Mesenchymal stem cell (in vitro differentiated cells and primary cell): ENCODE data around the gene MYO1D.

Experiments
- DNase-seq: peaks from one replicate; pipeline ENCODE4 v3.0.0-alpha.2; 2013
- H2AFZ ChIP-seq: one replicate; pipeline ENCODE4 v1.6.1; 2013; ENCODE audit warnings: low read depth, mild to moderate bottlenecking, control low read depth, inconsistent platforms, low read length, moderate library complexity
- H2AK5ac ChIP-seq: 2 replicates; pipeline ENCODE4 v1.6.1; 2013; ENCODE audit warnings: low read length, moderate library complexity, mild to moderate bottlenecking, inconsistent platforms; ENCODE audit not compliant: severe bottlenecking
- H2BK120ac ChIP-seq: one replicate; pipeline ENCODE4 v1.6.1; 2013; ENCODE audit warnings: low read depth, mild to moderate bottlenecking, inconsistent platforms, low read length, moderate library complexity
- H2BK12ac ChIP-seq, 2 experiments: one replicate each; pipeline ENCODE4 v1.6.1; 2013; ENCODE audit warnings: inconsistent platforms in 2 of 2, low read length in 2 of 2, mild to moderate bottlenecking in 2 of 2, moderate library complexity in 2 of 2, control low read depth in 1 of 2
- H2BK15ac ChIP-seq: one replicate; pipeline ENCODE4 v1.6.1; 2013; ENCODE audit warnings: mild to moderate bottlenecking, low read depth, inconsistent platforms; ENCODE audit not compliant: poor library complexity, severe bottlenecking
- H2BK5ac ChIP-seq: 2 replicates; pipeline ENCODE4 v1.6.1; 2013; ENCODE audit warnings: low read depth, mild to moderate bottlenecking, low read length, control low read depth, inconsistent platforms; ENCODE audit not compliant: poor library complexity, severe bottlenecking
- H3K14ac ChIP-seq, 2 experiments: one replicate each; pipeline ENCODE4 v1.6.1; 2013; ENCODE audit warnings: inconsistent platforms in 2 of 2, low read length in 2 of 2, control low read depth in 1 of 2, mild to moderate bottlenecking in 1 of 2, moderate library complexity in 1 of 2
- H3K18ac ChIP-seq, 2 experiments: one replicate each; pipeline ENCODE4 v1.6.1; 2013; ENCODE audit warnings: inconsistent platforms in 2 of 2, low read length in 2 of 2, control low read depth in 1 of 2, low read depth in 1 of 2, mild to moderate bottlenecking in 1 of 2
- H3K23ac ChIP-seq, 2 experiments: one replicate each; pipeline ENCODE4 v1.6.1; 2013; ENCODE audit warnings: inconsistent platforms in 2 of 2, low read length in 2 of 2, mild to moderate bottlenecking in 2 of 2, moderate library complexity in 2 of 2, control low read depth in 1 of 2
- H3K27ac ChIP-seq: 2 replicates; pipeline ENCODE4 v1.5.1; 2013; ENCODE audit warnings: mild to moderate bottlenecking, moderate library complexity, low read length, control low read depth, inconsistent platforms; ENCODE audit not compliant: poor library complexity, severe bottlenecking
- H3K27me3 ChIP-seq, 2 experiments: 2 replicates each; pipeline versions ENCODE4 v1.6.1 to v1.7.0; 2013; ENCODE audit warnings: low read length in 2 of 2, mild to moderate bottlenecking in 2 of 2, moderate library complexity in 2 of 2, control low read depth in 1 of 2, inconsistent platforms in 1 of 2; ENCODE audit not compliant: control insufficient read depth in 1 of 2, insufficient read depth in 1 of 2
- H3K36me3 ChIP-seq, 2 experiments: 2 replicates each; pipeline versions ENCODE4 v1.6.1 to v1.7.0; 2013; ENCODE audit warnings: low read length in 2 of 2, control low read depth in 1 of 2, inconsistent platforms in 1 of 2, low read depth in 1 of 2, mild to moderate bottlenecking in 1 of 2; ENCODE audit not compliant: insufficient read depth in 2 of 2, control insufficient read depth in 1 of 2
- H3K4ac ChIP-seq, 2 experiments: one replicate each; pipeline ENCODE4 v1.6.1; 2013; ENCODE audit warnings: inconsistent platforms in 2 of 2, low read length in 2 of 2, mild to moderate bottlenecking in 2 of 2, moderate library complexity in 2 of 2, control low read depth in 1 of 2, low read depth in 1 of 2
- H3K4me1 ChIP-seq: 2 replicates; pipeline ENCODE4 v1.6.1; 2013; ENCODE audit warnings: low read depth, low read length, control low read depth; ENCODE audit not compliant: control insufficient read depth, insufficient read depth
- H3K4me2 ChIP-seq: 2 replicates; pipeline ENCODE4 v1.6.1; 2013; ENCODE audit warnings: low read length, mild to moderate bottlenecking, inconsistent platforms; ENCODE audit not compliant: poor library complexity, severe bottlenecking
- H3K4me3 ChIP-seq, 2 experiments: 2 replicates each; pipeline versions ENCODE4 v1.5.1 to v1.7.0; 2013; ENCODE audit warnings: low read length in 2 of 2, mild to moderate bottlenecking in 2 of 2, control low read depth in 1 of 2, low read depth in 1 of 2; ENCODE audit not compliant: insufficient read depth in 1 of 2
- H3K79me1 ChIP-seq: replicated peaks from 2 replicates; pipeline ENCODE4 v1.6.1; 2013; ENCODE audit warnings: mild to moderate bottlenecking, control low read depth, low read length, inconsistent platforms; ENCODE audit not compliant: poor library complexity, severe bottlenecking
- H3K9ac ChIP-seq: 2 replicates; pipeline ENCODE4 v1.7.0; 2013; ENCODE audit warnings: mild to moderate bottlenecking, low read length, moderate library complexity
- H3K9me3 ChIP-seq: 2 replicates; pipeline ENCODE4 v1.7.0; 2013; ENCODE audit warnings: mild to moderate bottlenecking, low read length; ENCODE audit not compliant: control insufficient read depth
- H4K8ac ChIP-seq: one replicate; pipeline ENCODE4 v1.6.1; 2013; ENCODE audit warnings: inconsistent platforms, mild to moderate bottlenecking, low read length, moderate library complexity
- H4K91ac ChIP-seq: one replicate; pipeline ENCODE4 v1.6.1; 2013; ENCODE audit warnings: mild to moderate bottlenecking, low read length, inconsistent platforms
- WGBS: methylation state at CpG from one replicate; pipeline ENCODE4 v1.1.7; 2013; ENCODE audit warnings: mixed read lengths; 5-methylcytosine and 5-hydroxymethylcytosine counted together

The MYO1D gene

DNA sequence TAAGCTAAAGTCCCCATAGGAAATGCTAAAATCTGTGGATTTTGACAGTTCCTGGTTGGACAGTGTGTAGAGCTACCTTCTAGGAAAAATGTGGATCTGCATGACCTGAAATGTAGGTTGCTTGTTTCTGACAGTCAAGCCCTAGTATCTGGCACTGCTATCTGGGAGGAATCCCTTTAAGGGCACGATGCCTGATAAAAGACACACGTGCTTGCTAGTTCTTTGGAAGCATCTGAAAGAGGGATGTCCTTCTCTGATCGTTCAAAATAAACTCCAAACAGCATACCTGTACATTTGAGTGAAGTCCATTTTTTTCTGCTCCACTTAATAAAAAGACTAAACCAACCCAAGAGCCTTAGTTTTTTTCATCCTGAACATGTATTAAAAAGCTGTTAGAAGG, 288.8 kb downstream of the MYO1D start:
- Histone ChIP-seq H3K23ac (no peak overlapping the region), H4K8ac (no peak overlapping the region), H2BK120ac (no peak overlapping the region), H3K4ac (no peak overlapping the region), H3K36me3 (peaks cover 0 to 13% of the 10 kb centered on the region in 2 experiments), H2AK5ac (no peak overlapping the region), H3K9ac (no peak overlapping the region), H3K14ac (no peak overlapping the region), H4K91ac (no peak overlapping the region), H3K9me3 (peaks cover 10% of the 10 kb centered on the region), H2BK15ac (no peak overlapping the region), H3K18ac (no peak overlapping the region), H2BK5ac (no peak overlapping the region), H2AFZ (no peak overlapping the region), H3K27me3 (no peaks in the 10 kb centered on the region), H3K4me1 (no peaks in the 10 kb centered on the region), H2BK12ac (no peak overlapping the region), H3K4me2 (no peak overlapping the region), H3K79me1 (no peaks in the 10 kb centered on the region), H3K27ac (no peak overlapping the region), H3K4me3 (no peak overlapping the region)
- WGBS = 97% methylated on average over 3 of the region's 3 CpGs
- no peak for DNase-seq

DNA sequence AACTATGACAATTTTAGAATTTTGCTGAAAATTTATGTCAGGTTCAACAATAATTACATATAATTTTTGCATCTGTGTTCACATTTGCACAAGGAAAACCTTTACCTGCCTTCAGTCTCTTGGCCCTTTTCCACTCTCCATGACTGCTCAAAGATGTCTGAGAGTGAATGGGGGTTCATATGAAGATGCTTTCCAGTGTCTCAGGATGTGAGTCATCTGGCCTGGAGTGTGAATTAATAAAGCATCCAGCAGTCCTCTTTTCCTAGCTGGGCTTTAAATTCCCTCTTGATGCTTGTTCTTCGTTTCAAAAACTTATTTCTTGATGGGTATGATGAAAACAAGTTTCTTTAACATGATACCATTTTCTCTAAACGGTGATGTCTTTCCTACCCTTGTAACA, 290.3 kb downstream of the MYO1D start:
- Histone ChIP-seq H3K4me2 (no peak overlapping the region), H4K91ac (no peak overlapping the region), H3K4me3 (no peak overlapping the region), H3K23ac (no peak overlapping the region), H4K8ac (no peak overlapping the region), H2AFZ (no peak overlapping the region), H2BK15ac (no peak overlapping the region), H2BK120ac (no peak overlapping the region), H3K4me1 (no peaks in the 10 kb centered on the region), H3K27ac (no peak overlapping the region), H3K27me3 (no peaks in the 10 kb centered on the region), H3K18ac (no peak overlapping the region), H2BK12ac (no peak overlapping the region), H3K4ac (no peak overlapping the region), H3K9me3 (peaks cover 21% of the 10 kb centered on the region), H3K79me1 (no peaks in the 10 kb centered on the region), H3K36me3 (peaks cover 0 to 10% of the 10 kb centered on the region in 2 experiments), H3K9ac (no peak overlapping the region), H3K14ac (no peak overlapping the region), H2BK5ac (no peak overlapping the region), H2AK5ac (no peak overlapping the region)
- 60% methylated on average over 1 of the region's 2 CpGs for WGBS
- peak; percentile 25 for DNase-seq

DNA sequence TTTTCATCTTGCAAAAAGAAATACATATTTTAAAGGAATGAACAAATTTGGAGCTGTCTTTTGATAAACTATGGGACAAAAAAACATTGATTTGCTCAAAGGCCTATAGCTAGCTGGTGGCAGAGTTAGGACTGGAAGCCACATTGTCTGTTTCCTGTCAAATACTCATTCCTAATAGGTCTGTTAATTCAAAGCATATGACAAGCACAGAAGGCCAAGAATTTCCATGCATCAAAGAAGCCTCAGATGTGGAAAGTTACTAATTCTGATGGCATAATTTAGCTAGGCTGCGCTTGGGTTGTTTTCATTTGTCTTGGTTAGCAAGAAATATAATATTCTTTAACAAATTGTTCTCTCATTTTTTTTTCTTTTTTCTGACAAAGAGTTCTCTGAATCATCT, 292.1 kb downstream of the MYO1D start:
- Histone ChIP-seq H3K9me3 (peaks cover 24% of the 10 kb centered on the region), H3K9ac (no peak overlapping the region), H3K36me3 (peaks cover 0 to 5% of the 10 kb centered on the region in 2 experiments), H4K91ac (no peak overlapping the region), H2BK5ac (no peak overlapping the region), H2BK120ac (no peak overlapping the region), H3K79me1 (no peaks in the 10 kb centered on the region), H4K8ac (no peak overlapping the region), H3K18ac (no peak overlapping the region), H3K27ac (no peak overlapping the region), H2AK5ac (no peak overlapping the region), H3K4me2 (no peak overlapping the region), H2AFZ (no peak overlapping the region), H3K4me1 (no peaks in the 10 kb centered on the region), H3K4ac (no peak overlapping the region), H2BK12ac (no peak overlapping the region), H3K14ac (no peak overlapping the region), H2BK15ac (no peak overlapping the region), H3K23ac (no peak overlapping the region), H3K4me3 (no peak overlapping the region), H3K27me3 (no peaks in the 10 kb centered on the region)
- no peak for DNase-seq
- no CpG with 5 or more reads among the region's 1 CpG for WGBS

DNA sequence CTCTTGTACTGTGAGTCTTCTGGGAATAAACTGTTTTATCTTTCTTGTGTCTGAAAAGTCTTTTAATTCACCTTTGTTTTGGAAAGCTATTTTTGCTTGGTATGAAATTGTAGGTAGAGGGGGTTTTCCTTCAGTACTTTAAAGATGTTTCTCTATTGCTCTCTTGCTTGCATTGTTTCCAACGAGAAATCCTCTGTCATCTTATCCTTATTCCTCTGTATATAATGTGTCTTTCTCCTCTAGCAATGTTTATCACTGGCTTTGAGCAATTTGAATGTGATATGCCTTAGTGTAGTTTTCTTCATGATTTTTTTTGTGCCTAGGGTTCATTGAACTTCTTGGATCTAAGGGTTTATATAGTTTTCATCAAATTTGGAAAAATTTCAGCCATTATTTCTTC, 293.9 kb downstream of the MYO1D start:
- Histone ChIP-seq H3K9ac (no peak overlapping the region), H3K9me3 (peaks cover 24% of the 10 kb centered on the region), H2AK5ac (no peak overlapping the region), H3K27ac (no peak overlapping the region), H3K14ac (no peak overlapping the region), H3K4me2 (no peak overlapping the region), H4K91ac (no peak overlapping the region), H3K4ac (no peak overlapping the region), H3K4me1 (no peaks in the 10 kb centered on the region), H2AFZ (no peak overlapping the region), H3K27me3 (no peaks in the 10 kb centered on the region), H4K8ac (no peak overlapping the region), H2BK15ac (no peak overlapping the region), H3K18ac (no peak overlapping the region), H2BK5ac (no peak overlapping the region), H2BK120ac (no peak overlapping the region), H3K79me1 (no peaks in the 10 kb centered on the region), H3K23ac (no peak overlapping the region), H2BK12ac (no peak overlapping the region), H3K4me3 (no peak overlapping the region), H3K36me3 (peaks cover 0 to 2% of the 10 kb centered on the region in 2 experiments)
- WGBS = no CpG with 5 or more reads among the region's 1 CpG
- no peak for DNase-seq
